HTERT RPE-1 (cell line): ENCODE data around the gene PKP3.
"Not testable (repeated sequence)": the region's sequence is repeated elsewhere in the genome, so short reads cannot be mapped to it uniquely, and the experiment has no call there.

ENCODE experiments used
- in situ Hi-C: fragments of 300-500 bp; cut with MboI; formaldehyde crosslinking; loops from 4 replicates; pipeline ENCODE4 v1.14.3; 2020; ENCODE audit warnings: low sequenced_read_pairs

The PKP3 gene

GRCh38 chr11:409600-410483 lies 15.8 kb downstream of the PKP3 start:
- in situ Hi-C loops = no loop called here

- in situ Hi-C loops = not testable (repeated sequence)
These were observed 16.7 kb downstream of the PKP3 start for GRCh38 chr11:410711-411110.

GRCh38 chr11:411520-411919 lies 17.5 kb downstream of the PKP3 start:
- in situ Hi-C loops = not testable (repeated sequence)

GRCh38 chr11:412641-413119 lies 18.7 kb downstream of the PKP3 start:
- in situ Hi-C loops = no loop called here

GRCh38 chr11:413120-414081 lies 19.4 kb downstream of the PKP3 start:
- in situ Hi-C loops = no loop called here

- in situ Hi-C loops = no loop called here
These were observed 20.4 kb downstream of the PKP3 start for GRCh38 chr11:414318-414857.

- in situ Hi-C loops = no loop called here
These were observed 21.6 kb downstream of the PKP3 start for GRCh38 chr11:415640-416041.

- in situ Hi-C loops = no loop called here
These were observed 22.2 kb downstream of the PKP3 start for GRCh38 chr11:416051-416756.

- in situ Hi-C loops = no loop called here
These were observed 23.0 kb downstream of the PKP3 start for GRCh38 chr11:416757-417621.

GRCh38 chr11:417652-418342 lies 23.8 kb downstream of the PKP3 start:
- in situ Hi-C loops = no loop called here

GRCh38 chr11:418343-419247 lies 24.6 kb downstream of the PKP3 start:
- in situ Hi-C loops = no loop called here

GRCh38 chr11:419248-420005 lies 25.4 kb downstream of the PKP3 start:
- in situ Hi-C loops = no loop called here

GRCh38 chr11:420054-420910 lies 26.3 kb downstream of the PKP3 start:
- in situ Hi-C loops = no loop called here

- in situ Hi-C loops = no loop called here
These were observed 26.9 kb downstream of the PKP3 start for GRCh38 chr11:420911-421321.

- in situ Hi-C loops = no loop called here
These were observed 28.2 kb downstream of the PKP3 start for GRCh38 chr11:422249-422656.

GRCh38 chr11:424232-424631 lies 30.2 kb downstream of the PKP3 start:
- in situ Hi-C loops = no loop called here
